Right ventricle myocardium inferior (tissue), 1 donor: ENCODE data around the gene PTGES2. TPM values are rescaled to one million over a fixed set of nuclear protein-coding genes. Genes with fewer than 3 reads are reported as not detected.
A peak's percentile ranks its signal among the peaks of the same experiment; 100 is the strongest.

ENCODE experiments used
- ATAC-seq: fragments of 200-7000 bp; cut with Tn5 transposase; one replicate; pipeline ENCODE4 v1.9.1; 2020; ENCODE audit warnings: mild to moderate bottlenecking, moderate library complexity
- DNase-seq: peaks from one replicate; pipeline ENCODE4 v3.0.0; 2021; ENCODE audit errors: missing footprints
- intact Hi-C: fragments of 100-400 bp; cut with DNase I; formaldehyde crosslinking; loops from one replicate; pipeline ENCODE4 v1.11.0; 2022
- total RNA-seq: library from RNA; stranded (reverse); fragmentation: NEBNext Ultra II Directional; extraction: Animal tissue kit (Norgen Biotek cat#: 25700); gene quantifications from one replicate; pipeline ENCODE4 v1.2.1, GENCODE V29; 2021
- donor health status: DM: no; HTN: yes; CAD: no; lungs with severe emphysema.

PTGES2 gene
- total RNA-seq, 1 donor from 2014 or later: 158 TPM

DNA sequence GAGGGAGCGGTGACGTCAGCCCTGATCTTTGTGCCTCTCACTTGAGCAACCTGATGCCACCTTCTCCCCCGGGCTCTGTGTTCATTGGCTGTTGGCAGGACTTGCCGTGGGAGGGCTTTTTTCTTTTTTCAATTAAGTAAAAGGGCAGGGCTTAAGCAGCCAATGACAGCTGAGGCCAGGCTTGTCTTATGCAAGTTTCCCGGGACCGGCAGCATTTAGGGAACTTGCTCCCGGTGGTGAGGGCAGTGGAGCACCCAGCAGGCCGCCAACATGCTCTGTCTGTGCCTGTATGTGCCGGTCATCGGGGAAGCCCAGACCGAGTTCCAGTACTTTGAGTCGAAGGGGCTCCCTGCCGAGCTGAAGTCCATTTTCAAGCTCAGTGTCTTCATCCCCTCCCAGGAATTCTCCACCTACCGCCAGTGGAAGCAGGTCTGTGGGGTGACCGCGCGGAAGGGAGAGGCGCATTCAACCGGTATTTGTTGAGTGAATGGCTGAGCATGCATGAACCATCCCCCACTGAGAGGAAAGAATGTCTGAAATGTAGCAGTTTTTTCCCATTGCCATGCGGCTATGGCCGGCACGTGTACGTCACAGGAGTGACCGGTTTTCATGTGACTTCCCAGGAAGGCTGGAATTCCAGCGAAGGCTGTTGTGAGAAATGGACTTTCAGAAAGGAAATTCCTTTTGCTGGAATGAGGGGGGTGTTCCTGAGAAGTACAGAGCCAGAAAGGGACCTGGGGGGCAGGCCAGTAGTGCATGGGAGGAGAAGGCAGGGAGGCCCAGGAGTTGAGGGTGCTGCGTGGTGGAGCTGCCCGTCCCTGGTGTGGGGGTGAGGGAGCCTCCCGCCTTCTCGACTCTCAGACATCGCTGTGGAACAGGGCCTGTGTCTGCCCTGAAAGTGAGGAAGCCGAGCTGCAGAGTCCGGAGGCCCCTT is 29.0 kb downstream of the PTGES2 start:
- intact Hi-C loops: no loop called here
- peak; percentile 93 for DNase-seq
- peak; percentile 72 for ATAC-seq

DNA sequence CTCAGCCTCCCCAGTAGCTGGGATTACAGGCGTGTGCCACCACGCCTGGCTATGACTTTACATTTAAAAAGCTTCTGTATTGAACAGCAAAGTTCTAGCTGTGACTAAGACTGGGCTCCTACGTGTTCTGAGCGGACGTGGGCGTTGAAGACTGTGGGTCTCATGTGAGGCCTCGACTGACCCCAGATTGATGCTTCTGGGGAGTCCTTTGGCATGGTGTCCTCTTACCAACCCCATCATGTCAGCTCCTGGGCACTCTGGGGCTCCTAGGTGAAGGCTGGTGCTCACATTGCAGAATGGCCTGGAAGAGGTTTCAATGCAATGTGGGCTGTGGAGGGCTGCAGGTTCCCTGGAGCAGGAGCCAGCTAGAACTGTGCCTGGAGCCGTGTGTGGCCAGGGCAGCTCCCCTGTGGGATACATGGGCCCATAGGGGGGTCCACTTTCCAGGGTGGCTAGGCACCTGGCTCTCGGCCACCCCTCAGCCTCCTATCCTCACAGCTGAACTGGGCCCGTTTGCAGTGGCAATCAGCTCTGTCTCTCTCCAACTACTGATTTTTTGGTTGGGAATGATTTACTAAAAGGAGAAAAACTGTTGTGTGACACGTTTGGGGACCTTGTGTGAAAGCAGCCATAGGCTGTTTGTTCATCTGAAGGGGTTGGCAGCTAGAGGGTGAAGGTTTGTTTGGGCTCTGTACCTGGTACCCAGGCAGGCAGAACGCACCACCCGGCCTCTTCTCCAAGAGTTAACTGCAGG is 29.8 kb downstream of the PTGES2 start:
- no peak for ATAC-seq
- DNase-seq: no peak
- intact Hi-C loops: no loop called here

- DNase-seq (no peak), ATAC-seq (no peak)
- intact Hi-C loops: no loop called here
Measured at GRCh38 chr9:128096616-128097536, 30.7 kb downstream of the PTGES2 start.

GRCh38 chr9:128094950-128095544 is 32.5 kb downstream of the PTGES2 start:
- ATAC-seq (no peak), DNase-seq (no peak)
- intact Hi-C loops: no loop called here

DNA sequence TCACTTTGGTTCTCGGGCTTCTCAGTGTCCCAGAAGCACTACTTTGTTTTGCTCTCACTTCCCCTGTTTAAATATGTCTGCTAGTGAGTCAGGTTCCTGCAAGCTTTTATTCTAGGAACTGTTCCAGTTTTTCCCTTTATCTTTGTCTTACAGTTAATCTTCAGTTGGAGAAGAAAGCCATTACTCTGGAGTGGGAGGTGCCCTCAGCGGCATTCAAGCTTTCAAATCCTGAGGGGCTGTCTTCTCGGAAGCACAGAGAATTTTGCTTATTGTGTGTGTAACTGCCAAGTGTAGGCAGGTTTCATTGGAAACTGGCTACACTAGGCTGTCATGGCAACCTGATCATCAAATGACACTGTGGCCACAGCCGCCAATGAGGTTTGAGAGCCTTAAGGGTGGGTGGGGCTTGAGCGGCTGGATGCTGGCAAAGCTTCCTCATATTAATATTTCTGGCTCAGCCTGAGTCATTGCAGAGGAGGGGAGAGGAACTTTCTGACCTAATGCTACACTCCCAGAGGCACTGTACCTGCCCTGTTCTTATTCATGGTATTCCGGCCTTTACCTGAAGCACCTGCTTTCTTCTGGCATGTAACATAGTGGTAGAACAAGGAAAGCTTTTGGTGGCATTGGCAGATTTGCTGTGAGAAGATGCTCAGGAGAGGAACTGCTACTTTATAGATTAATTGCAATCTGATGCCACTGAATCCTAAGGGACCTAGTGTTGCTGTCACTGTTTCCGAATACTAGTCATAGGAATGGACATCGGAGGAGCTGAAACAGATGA is 33.2 kb downstream of the PTGES2 start:
- DNase-seq (peak; percentile 93), ATAC-seq (peak; percentile 88)
- intact Hi-C loops: no loop called here

DNA sequence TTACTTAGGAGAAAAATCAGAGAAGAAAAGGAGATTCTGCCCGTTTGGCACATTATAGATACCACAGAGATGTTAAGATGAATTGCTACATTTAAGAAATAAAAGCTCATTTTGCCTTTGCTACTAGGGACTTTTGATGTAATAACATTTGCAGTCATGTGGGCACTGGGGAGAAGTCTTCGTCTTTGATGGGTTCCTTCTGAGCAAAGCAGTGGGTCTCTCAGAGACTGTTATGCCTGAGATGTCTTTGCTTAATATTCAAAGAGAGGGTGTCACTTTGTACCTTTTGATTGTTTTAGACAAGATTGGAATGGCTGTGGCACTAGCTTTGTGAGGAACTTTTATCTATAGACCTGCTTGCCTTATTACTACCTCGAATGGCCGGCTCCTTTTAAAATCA is 34.5 kb downstream of the PTGES2 start:
- no peak for ATAC-seq
- intact Hi-C loops: no loop called here
- no peak for DNase-seq

GRCh38 chr9:128092199-128092977 is 35.1 kb downstream of the PTGES2 start:
- DNase-seq (no peak), ATAC-seq (no peak)
- intact Hi-C loops: no loop called here

DNA sequence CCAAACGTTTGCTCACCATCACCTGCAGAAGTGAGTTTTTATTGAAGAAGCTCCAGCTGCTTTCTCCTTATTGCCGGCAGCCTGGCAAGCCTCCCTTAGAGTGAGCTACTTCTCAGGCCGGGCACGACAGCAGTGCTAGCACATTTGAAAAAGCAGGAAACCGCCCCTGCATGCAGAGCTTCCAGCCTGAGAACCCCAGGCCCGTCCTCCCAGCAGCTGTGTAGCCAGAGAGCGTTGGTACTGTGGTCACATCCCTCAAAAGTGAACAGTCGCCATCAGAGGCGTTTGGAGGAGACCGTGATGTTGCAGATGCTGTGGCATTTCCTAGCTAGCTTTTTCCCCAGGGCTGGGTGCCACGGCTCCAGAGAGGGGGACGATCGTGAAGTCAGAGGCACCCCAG is 36.0 kb downstream of the PTGES2 start:
- ATAC-seq (no peak), DNase-seq (no peak)
- intact Hi-C loops: no loop called here

DNA sequence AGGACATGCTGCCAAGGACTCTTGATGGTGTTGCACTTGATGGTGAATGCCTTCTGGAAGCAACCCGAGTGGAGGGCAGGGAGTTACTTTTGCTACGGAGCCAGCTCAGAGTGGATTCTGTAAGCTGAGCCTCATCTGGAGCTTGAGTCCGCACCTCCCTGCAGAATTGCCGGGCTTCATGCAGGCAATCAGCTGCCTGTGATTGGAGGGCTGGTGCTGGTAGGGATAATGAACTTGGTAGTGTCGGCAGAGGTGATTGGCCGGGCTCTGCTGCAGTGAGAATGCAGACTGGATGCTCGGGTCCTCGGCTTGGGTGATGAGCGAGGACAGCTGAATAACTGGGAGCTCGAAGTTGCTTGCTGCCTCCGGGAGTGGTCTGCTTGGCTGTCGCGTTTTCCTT is 36.4 kb downstream of the PTGES2 start:
- intact Hi-C loops: no loop called here
- ATAC-seq: peak; percentile 23
- peak; percentile 87 for DNase-seq

DNA sequence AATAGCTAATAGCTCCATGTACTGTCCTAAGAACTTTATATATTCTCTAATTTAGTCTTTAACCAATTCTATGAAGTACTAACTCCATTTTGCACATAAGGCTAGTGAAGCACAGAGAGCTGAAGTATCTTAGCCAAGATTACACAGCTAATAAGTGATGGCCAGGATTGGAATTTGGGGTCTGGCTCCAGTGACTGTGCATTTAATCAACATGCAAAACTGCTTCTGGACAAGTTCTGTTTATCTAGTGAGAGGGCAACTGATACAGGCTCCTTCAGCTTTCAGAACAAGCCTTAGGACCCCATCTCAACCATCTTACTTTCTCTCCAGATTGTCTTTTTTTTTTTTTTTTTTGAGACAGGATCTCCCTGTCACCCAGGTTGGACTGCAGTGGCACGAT is 38.2 kb downstream of the PTGES2 start:
- intact Hi-C loops: no loop called here
- ATAC-seq: no peak
- no peak for DNase-seq

DNA sequence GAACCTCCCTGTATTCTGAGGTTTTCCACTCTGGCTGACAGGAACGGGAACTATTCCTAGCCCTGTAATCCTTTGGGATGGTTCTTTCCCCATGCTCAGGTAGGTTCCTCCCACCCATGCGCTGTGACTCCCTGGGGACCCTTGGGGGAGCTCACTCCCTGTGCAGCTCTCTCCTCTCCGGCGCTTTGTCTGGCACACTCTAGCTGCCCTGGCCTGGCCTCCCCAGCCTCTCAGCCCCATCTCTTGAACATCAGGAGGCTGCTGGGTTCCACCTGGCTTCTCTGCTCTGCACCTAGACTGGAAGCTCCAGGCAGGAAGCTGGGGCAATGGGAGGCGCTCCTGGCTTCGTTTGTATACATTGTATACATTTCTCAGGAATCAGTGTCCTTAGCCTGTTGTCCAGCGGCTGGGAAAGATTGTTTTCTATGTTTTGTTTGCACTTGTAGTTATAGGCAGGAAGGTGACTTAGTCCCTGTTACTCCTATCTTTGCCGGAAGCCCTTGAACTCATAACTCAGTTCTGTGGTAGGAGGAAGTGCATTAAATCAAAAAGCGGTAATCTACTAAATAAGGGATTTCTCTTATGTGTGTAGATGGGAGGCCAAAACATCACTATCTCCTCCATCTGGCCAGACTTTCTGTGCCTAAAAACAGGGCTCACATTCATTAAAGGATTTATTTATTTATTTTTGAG is 39.1 kb downstream of the PTGES2 start:
- no peak for ATAC-seq
- intact Hi-C loops: no loop called here
- DNase-seq: peak; percentile 45

GRCh38 chr9:128087262-128087661 is 40.3 kb downstream of the PTGES2 start:
- intact Hi-C loops: no loop called here
- DNase-seq (peak; percentile 28), ATAC-seq (no peak)

DNA sequence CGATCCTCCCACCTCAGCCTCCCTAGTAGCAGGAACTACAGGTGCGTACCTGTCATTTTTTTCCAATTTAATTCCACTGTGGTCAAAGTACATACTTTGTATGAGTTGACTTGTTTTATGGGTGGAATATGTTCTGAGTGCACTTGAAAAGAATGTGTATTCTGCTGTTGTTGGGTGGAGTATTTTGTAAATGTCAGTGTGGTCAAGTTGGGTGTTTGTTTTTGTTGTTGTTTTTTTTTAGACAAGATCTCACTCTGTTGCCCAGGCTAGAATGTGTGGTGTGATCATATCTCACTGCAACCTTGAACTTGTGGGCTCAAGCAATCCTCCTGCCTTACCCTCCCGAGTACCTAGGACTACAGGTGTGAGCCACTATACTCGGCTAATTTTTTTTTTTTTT is 41.6 kb downstream of the PTGES2 start:
- intact Hi-C loops: no loop called here
- ATAC-seq: no peak
- no peak for DNase-seq

GRCh38 chr9:128084746-128085145 is 42.8 kb downstream of the PTGES2 start:
- DNase-seq (no peak), ATAC-seq (no peak)
- intact Hi-C loops: no loop called here

GRCh38 chr9:128082151-128082550 is 45.4 kb downstream of the PTGES2 start:
- DNase-seq (no peak), ATAC-seq (no peak)
- intact Hi-C loops: no loop called here

DNA sequence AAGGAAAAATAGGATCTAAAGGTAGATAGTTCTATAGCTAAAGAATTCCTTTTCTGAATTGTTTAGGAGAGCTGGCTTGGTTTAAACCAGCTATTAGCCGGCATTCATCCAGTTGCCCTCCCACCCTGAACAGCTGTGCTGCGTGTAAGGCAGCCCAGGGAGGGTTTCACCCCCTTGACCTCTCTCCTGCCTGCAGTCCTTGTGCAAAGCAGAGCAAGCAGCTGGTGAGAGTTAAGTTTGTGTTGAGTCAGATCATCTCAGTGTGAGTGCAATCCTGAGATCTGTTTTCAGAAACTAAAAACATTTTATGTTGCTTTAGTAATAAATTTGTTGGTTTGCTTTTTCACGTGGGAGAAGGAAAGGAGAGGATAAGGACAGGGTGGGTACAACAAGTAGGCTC is 46.5 kb downstream of the PTGES2 start:
- ATAC-seq (peak; percentile 82), DNase-seq (peak; percentile 76)
- intact Hi-C loops: no loop called here

DNA sequence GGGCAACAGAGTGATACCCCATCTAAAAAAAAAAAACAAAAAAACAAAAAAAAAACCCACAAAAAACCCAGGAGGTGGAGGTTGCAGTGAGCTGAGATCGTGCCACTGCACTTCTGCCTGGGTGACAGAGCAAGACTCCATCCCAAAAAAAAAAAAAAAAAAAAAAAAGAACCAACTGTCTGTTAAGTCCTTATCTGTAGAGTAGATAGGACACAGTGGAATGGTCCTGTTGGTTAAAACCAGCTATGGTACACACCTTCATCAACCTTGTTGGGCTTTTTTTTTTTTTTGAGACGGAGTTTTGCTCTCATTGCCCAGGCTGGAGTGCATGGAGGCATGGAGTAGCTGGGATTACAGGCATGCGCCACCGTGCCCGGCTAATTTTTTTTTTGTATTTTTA is 47.3 kb downstream of the PTGES2 start:
- DNase-seq (no peak), ATAC-seq (no peak)
- intact Hi-C loops: no loop called here
